WERI-Rb-1 (cell line): ENCODE data around the gene CNFN.

Experiments used
- DNase-seq: peaks from one replicate; pipeline ENCODE4 v3.0.0-alpha.2; 2020
- H3K27ac ChIP-seq: fragments of 250-450 bp; sonication (Bioruptor Pico); 2 replicates; pipeline ENCODE4 v1.5.1; 2020; ENCODE audit warnings: mild to moderate bottlenecking, moderate library complexity
- H3K27me3 ChIP-seq: fragments of 250-450 bp; sonication (Bioruptor Pico); 2 replicates; pipeline ENCODE4 v1.5.1; 2021; ENCODE audit warnings: mild to moderate bottlenecking, low read depth, moderate library complexity; ENCODE audit not compliant: insufficient read depth, severe bottlenecking
- H3K36me3 ChIP-seq: fragments of 250-450 bp; sonication (Bioruptor Pico); 2 replicates; pipeline ENCODE4 v1.5.1; 2020; ENCODE audit warnings: mild to moderate bottlenecking, moderate library complexity
- H3K4me3 ChIP-seq: 2 replicates; pipeline ENCODE4 v1.5.1; 2011; ENCODE audit warnings: low read depth, mild to moderate bottlenecking, control low read depth, low read length
- H3K9me3 ChIP-seq: fragments of 250-450 bp; sonication (Bioruptor Pico); 2 replicates; pipeline ENCODE4 v1.5.1; 2021; ENCODE audit warnings: mild to moderate bottlenecking, moderate library complexity; ENCODE audit not compliant: severe bottlenecking
- TF ChIP-seq, protein P1 (sequence below): IDR thresholded peaks from 2 replicates; pipeline ENCODE4 v1.5.1; 2011; ENCODE audit warnings: low read depth, mild to moderate bottlenecking, control low read depth, inconsistent platforms, low read length

The CNFN gene

DNA sequence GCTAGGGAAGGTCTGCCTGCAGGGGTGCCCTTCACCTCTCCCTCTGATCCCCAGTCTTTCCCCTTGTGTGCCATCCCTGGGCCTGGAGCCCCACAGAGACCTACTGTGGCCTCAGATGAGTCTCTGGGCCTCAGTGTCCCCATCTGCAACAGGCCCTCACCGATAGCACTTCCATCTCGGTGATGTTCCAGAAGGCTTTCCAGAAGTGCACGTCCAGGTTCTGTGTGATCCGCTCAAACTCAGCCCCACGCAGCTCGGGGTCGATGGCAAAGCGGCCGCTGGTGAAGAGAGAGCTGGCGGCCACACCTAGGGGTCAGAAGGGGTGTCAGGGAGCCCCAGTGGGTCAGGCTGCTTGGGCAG is 17.7 kb upstream of the CNFN start:
- TF ChIP-seq, protein P1, sequence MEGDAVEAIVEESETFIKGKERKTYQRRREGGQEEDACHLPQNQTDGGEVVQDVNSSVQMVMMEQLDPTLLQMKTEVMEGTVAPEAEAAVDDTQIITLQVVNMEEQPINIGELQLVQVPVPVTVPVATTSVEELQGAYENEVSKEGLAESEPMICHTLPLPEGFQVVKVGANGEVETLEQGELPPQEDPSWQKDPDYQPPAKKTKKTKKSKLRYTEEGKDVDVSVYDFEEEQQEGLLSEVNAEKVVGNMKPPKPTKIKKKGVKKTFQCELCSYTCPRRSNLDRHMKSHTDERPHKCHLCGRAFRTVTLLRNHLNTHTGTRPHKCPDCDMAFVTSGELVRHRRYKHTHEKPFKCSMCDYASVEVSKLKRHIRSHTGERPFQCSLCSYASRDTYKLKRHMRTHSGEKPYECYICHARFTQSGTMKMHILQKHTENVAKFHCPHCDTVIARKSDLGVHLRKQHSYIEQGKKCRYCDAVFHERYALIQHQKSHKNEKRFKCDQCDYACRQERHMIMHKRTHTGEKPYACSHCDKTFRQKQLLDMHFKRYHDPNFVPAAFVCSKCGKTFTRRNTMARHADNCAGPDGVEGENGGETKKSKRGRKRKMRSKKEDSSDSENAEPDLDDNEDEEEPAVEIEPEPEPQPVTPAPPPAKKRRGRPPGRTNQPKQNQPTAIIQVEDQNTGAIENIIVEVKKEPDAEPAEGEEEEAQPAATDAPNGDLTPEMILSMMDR, result no peak
- Histone ChIP-seq H3K9me3 (no peaks in the 10 kb centered on the region), H3K4me3 (no peak overlapping the region), H3K27me3 (no peaks in the 10 kb centered on the region), H3K36me3 (no peaks in the 10 kb centered on the region), H3K27ac (no peak overlapping the region)
- no peak for DNase-seq

DNA sequence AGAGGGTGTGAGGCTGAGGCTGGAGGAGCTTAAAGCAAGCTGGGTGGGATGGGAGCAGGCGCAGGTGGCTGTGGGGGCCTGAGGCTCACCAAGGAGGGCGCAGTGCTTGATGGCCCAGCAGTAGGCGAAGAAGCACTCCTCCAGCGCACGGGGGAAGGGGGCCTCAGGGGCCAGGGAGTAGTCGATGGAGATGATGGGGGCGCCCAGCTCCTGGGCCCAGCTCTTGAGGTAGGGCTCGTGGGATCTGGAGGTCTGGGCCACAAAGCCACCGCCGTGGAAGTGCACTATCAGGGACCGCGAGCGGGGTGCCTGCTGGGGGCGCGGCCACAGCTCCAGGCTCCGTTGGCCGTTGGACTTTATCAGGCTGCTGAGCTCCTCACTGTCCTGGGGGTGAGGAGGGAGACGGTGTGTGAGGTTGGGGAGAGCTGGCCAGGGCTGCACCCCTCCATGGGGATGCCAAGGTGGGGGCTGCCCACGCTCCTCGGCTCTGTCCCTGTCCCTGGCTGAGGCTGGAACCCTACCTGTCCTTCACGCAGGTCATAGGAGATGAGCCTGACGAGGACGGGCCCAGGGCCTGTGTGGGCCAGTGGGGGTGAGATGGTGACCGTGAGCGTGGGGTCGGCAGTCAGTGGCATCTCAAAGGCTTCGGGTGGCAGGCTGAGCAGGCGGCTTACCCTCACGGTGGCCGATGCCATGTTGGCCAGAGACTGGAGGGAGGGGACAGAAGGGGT is 17.2 kb upstream of the CNFN start:
- Histone ChIP-seq H3K27me3 (no peaks in the 10 kb centered on the region), H3K4me3 (no peak overlapping the region), H3K27ac (no peak overlapping the region), H3K9me3 (no peaks in the 10 kb centered on the region), H3K36me3 (no peaks in the 10 kb centered on the region)
- TF ChIP-seq, protein P1, result no peak
- no peak for DNase-seq

DNA sequence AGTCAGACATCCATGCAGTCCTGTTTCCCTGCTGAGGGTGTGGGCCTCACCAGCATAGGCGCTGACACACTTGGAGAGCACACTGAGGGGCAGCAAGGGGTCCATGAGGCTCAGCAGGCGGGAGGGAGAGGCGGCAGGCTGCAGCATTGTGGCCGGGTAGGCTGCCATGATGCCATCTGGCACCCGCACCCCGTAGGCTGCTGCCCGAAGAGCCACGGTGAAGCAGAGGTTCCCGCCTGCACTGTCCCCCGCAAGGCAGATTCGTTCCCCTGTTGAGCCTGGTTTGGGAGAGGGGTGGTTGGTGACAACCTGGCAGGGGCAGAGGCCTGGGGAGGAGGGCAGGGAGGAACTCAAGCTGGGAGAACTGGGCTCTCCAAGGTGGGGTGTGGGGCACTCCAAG is 16.0 kb upstream of the CNFN start:
- H3K27ac ChIP-seq, result no peak overlapping the region
- no peak overlapping the region for H3K4me3 ChIP-seq
- TF ChIP-seq, protein P1, result no peak
- no peaks in the 10 kb centered on the region for H3K36me3 ChIP-seq
- no peaks in the 10 kb centered on the region for H3K27me3 ChIP-seq
- no peaks in the 10 kb centered on the region for H3K9me3 ChIP-seq
- no peak for DNase-seq

DNA sequence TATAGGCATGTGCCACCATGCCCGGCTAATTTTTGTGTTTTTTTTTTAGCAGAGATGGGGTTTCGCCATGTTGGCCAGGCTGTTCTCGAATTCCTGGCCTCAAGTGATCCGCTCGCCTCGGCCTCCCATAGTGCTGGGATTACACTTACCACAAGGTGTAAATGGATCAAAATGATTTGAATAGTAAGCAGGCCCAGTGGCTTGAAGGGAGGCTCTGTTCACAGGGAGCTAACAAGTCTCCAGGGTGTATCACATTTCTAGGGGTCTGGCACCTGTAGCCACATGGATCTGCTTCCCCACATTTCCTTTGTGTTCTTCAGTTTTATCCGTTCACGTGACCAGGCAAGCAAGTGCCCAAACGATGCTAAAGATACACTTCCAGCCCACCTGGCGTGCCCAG is 13.5 kb upstream of the CNFN start:
- no peak for DNase-seq
- H3K27ac ChIP-seq, result no peak overlapping the region

DNA sequence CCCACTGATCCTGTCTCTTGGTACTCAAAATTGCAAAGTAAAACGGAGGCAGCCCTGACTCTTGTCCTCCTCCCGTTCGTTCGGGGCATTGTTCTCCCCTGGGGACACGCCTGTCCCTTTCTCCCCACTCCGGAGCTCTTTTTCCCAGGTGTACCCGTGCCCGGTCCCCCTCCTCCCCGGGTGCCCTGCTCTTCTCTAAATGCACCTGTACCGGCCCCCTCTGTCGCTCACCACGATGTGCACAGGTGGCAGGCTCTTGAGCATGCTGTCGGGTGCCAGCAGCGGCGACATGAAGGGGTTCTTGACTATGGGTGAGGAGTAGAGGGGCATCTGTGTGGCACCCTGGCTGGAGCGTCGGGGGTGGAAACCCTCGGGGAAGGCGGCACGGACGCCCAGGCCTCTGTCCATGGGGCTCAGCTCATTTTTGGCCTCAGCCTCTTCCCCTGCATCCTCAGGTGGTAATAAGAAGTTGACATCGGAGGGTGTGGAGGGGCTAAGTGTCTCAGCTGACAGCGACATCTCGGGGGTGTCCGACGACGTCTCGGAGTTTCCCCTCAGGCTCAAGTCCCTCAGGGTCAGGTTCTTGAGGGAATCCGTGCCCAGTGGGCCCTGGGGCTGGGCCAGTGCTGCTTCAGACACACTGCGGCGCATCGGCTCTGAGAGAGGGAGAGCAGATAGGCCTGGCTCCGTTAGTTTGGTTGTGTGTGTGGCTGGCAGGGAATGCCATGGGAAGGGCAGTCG is 12.4 kb upstream of the CNFN start:
- TF ChIP-seq, protein P1, result no peak
- DNase-seq, result no peak
- peak overlapping the region; percentile 49 for H3K4me3 ChIP-seq
- H3K27me3 ChIP-seq, result no peaks in the 10 kb centered on the region
- H3K9me3 ChIP-seq, result no peaks in the 10 kb centered on the region
- no peaks in the 10 kb centered on the region for H3K36me3 ChIP-seq
- H3K27ac ChIP-seq, result peak overlapping the region; percentile 61

More for the DNA sequence above, 13.5 kb upstream of the CNFN start:
- no peaks in the 10 kb centered on the region for H3K9me3 ChIP-seq
- no peak overlapping the region for H3K4me3 ChIP-seq
- no peaks in the 10 kb centered on the region for H3K27me3 ChIP-seq
- TF ChIP-seq, protein P1, result no peak
- H3K36me3 ChIP-seq, result no peaks in the 10 kb centered on the region
